HepG2 (cell line): ENCODE results near the gene NOSTRIN. TPM values are rescaled to one million over a fixed set of nuclear protein-coding genes. Genes with fewer than 3 reads are reported as not detected.

Experiments used
- ATAC-seq: fragments of 200-7000 bp; cut with Tn5 transposase; 3 replicates; pipeline ENCODE4 v1.9.1; 2020; ENCODE audit warnings: mild to moderate bottlenecking, moderate library complexity
- BruUV-seq: library from RNA; stranded (reverse); fragments of 400-500 nt; replicated peaks from 2 replicates; lab custom pipeline; 2021; lab: Mats Ljungman, UMichigan
- CTCF ChIA-PET: fragments of 300-600 bp; formaldehyde crosslinking; extraction: SDS; loops from one replicate; lab custom pipeline; 2021; ENCODE audit warnings: low total read pairs, inconsistent platforms, low intra/inter-chr PET ratio; lab: Yijun Ruan, JAX
- POLR2A ChIA-PET: fragments of 350-600 bp; sonication (Branson Sonifier 250); formaldehyde crosslinking; loops from one replicate; lab custom pipeline; 2020; ENCODE audit warnings: antibody characterized with exemption, inconsistent platforms; lab: Yijun Ruan, JAX
- DNase-seq: peaks from one replicate; pipeline ENCODE4 v3.0.0-alpha.2; 2015; ENCODE audit warnings: low spot score
- FAIRE-seq: peaks from 3 replicates; lab custom pipeline; 2011; peaks lifted over from hg19 to GRCh38; lab: Jason Lieb, UNC
- H2AFZ ChIP-seq: one replicate; pipeline ENCODE4 v1.6.1; 2011; ENCODE audit warnings: low read length, inconsistent platforms
- H3K27ac ChIP-seq: fragments of 300-600 bp; 3 replicates; pipeline ENCODE4 v1.8.0; 2011; ENCODE audit warnings: mixed run types, mild to moderate bottlenecking, mixed read lengths, low read length, inconsistent platforms; ENCODE audit not compliant: insufficient read depth; ENCODE audit errors: extremely low read length
- H3K27me3 ChIP-seq, 2 experiments: fragments of 200-600 bp in 1 of 2; 2 replicates in 1 of 2; 3 replicates in 1 of 2; pipeline versions ENCODE4 v1.6.0 to v1.8.0; 2011; ENCODE audit warnings: low read length in 2 of 2, mild to moderate bottlenecking in 2 of 2, moderate library complexity in 2 of 2, inconsistent platforms in 1 of 2; ENCODE audit not compliant: insufficient read depth in 2 of 2, control insufficient read depth in 1 of 2
- H3K36me3 ChIP-seq, 2 experiments: fragments of 200-600 bp in 1 of 2; replicated peaks in 1 of 2; 2 replicates in 1 of 2; 3 replicates in 1 of 2; pipeline versions ENCODE4 v1.5.1 to v1.8.0; 2011; ENCODE audit warnings: low read length in 2 of 2, inconsistent platforms in 1 of 2; ENCODE audit not compliant: insufficient read depth in 2 of 2, control insufficient read depth in 1 of 2
- H3K4me1 ChIP-seq: 2 replicates; pipeline ENCODE4 v1.5.1; 2012; ENCODE audit warnings: low read length, inconsistent platforms; ENCODE audit not compliant: insufficient read depth
- H3K4me2 ChIP-seq: 2 replicates; pipeline ENCODE4 v1.6.0; 2011; ENCODE audit warnings: low read depth, low read length, inconsistent platforms
- H3K4me3 ChIP-seq, 3 experiments: fragments of 200-600 bp in 1 of 3; sonication (generic), shearing (Covaris generic) in 1 of 3; replicated peaks in 1 of 3; 2 replicates each; pipeline ENCODE4 v1.5.1; 2011 to 2016; ENCODE audit warnings: low read length in 3 of 3, inconsistent platforms in 2 of 3, low read depth in 2 of 3, mild to moderate bottlenecking in 2 of 3, control low read depth in 1 of 3, mixed read lengths in 1 of 3; ENCODE audit not compliant: insufficient read depth in 1 of 3
- H3K79me2 ChIP-seq: one replicate; pipeline ENCODE4 v1.6.1; 2011; ENCODE audit warnings: low read length, inconsistent platforms; ENCODE audit not compliant: insufficient read depth
- H3K9ac ChIP-seq: 2 replicates; pipeline ENCODE4 v1.6.0; 2011; ENCODE audit warnings: mild to moderate bottlenecking, low read depth, low read length, inconsistent platforms; ENCODE audit not compliant: insufficient read depth
- H3K9me3 ChIP-seq: 2 replicates; pipeline ENCODE4 v1.5.1; 2012; ENCODE audit warnings: mild to moderate bottlenecking, low read length
- H4K20me1 ChIP-seq: 2 replicates; pipeline ENCODE4 v1.6.0; 2011; ENCODE audit warnings: inconsistent platforms, mild to moderate bottlenecking, low read length, moderate library complexity; ENCODE audit not compliant: insufficient read depth
- E2F2 ChIP-seq: sonication (generic); formaldehyde crosslinking; IDR thresholded peaks from 2 replicates; pipeline ENCODE4 v1.4.0; 2020; ENCODE audit warnings: missing genetic modification reagents, borderline replicate concordance
- FOXO1 ChIP-seq: sonication (generic); formaldehyde crosslinking; IDR thresholded peaks from 2 replicates; pipeline ENCODE4 v1.4.0; 2020; ENCODE audit warnings: missing genetic modification reagents
- KMT2B ChIP-seq: IDR thresholded peaks from 2 replicates; pipeline ENCODE4 v1.6.1; 2016; ENCODE audit warnings: missing genetic modification reagents, missing compliant biosample characterization
- NFKBIZ ChIP-seq: IDR thresholded peaks from 2 replicates; pipeline ENCODE4 v1.6.1; 2018; ENCODE audit warnings: missing genetic modification reagents, missing compliant biosample characterization
- PCBP1 ChIP-seq: fragments of 200-400 bp; formaldehyde crosslinking; IDR thresholded peaks from 2 replicates; pipeline ENCODE4 v1.6.1; 2017; ENCODE audit warnings: mild to moderate bottlenecking, low read depth, low read length, borderline replicate concordance
- PHF20 ChIP-seq: sonication (generic); formaldehyde crosslinking; IDR thresholded peaks from 2 replicates; pipeline ENCODE4 v1.5.0; 2020; ENCODE audit warnings: mild to moderate bottlenecking, missing genetic modification reagents
- PRDM10 ChIP-seq: sonication (generic); formaldehyde crosslinking; IDR thresholded peaks from 2 replicates; pipeline ENCODE4 v1.4.0; 2020; ENCODE audit warnings: low read depth, missing genetic modification reagents
- ZGPAT ChIP-seq: IDR thresholded peaks from 2 replicates; pipeline ENCODE4 v1.6.1; 2016; ENCODE audit warnings: mild to moderate bottlenecking
- ZNF17 ChIP-seq: sonication (generic); formaldehyde crosslinking; IDR thresholded peaks from 2 replicates; pipeline ENCODE4 v1.5.0; 2020; ENCODE audit warnings: mild to moderate bottlenecking, missing genetic modification reagents
- ZNF20 ChIP-seq: sonication (generic); formaldehyde crosslinking; IDR thresholded peaks from 2 replicates; pipeline ENCODE4 v1.4.0; 2020; ENCODE audit warnings: mild to moderate bottlenecking, moderate library complexity, missing genetic modification reagents
- ZNF263 ChIP-seq: sonication (generic); formaldehyde crosslinking; IDR thresholded peaks from 2 replicates; pipeline ENCODE4 v1.4.0; 2020; ENCODE audit warnings: missing genetic modification reagents
- ZNF296 ChIP-seq: sonication (generic); formaldehyde crosslinking; conservative IDR thresholded peaks from 2 replicates; pipeline ENCODE4 v1.5.0; 2020; ENCODE audit warnings: mild to moderate bottlenecking, missing genetic modification reagents
- ZNF432 ChIP-seq: sonication (generic); formaldehyde crosslinking; IDR thresholded peaks from 2 replicates; pipeline ENCODE4 v1.5.0; 2020; ENCODE audit warnings: missing genetic modification reagents, mild to moderate bottlenecking, borderline replicate concordance
- ZNF550 ChIP-seq: sonication (generic); formaldehyde crosslinking; IDR thresholded peaks from 2 replicates; pipeline ENCODE4 v1.4.0; 2020; ENCODE audit warnings: mild to moderate bottlenecking, missing genetic modification reagents, borderline replicate concordance
- WGBS: methylation state at CpG from one replicate; pipeline ENCODE4 v1.1.6; 2017; ENCODE audit warnings: low lambda C conversion rate; 5-methylcytosine and 5-hydroxymethylcytosine counted together
- in situ Hi-C: cut with HindIII; loops from 2 replicates; pipeline ENCODE4 v1.10.0; 2017; ENCODE audit warnings: low pct_unique_long_range_greater_than_20kb; ENCODE audit not compliant: extremely low pct_ligation_motif_present
- intact Hi-C: fragments of 100-400 bp; cut with micrococcal nuclease; formaldehyde crosslinking; loops from one replicate; pipeline ENCODE4 v1.10.0; 2022; ENCODE audit not compliant: unreplicated experiment
- polyA plus RNA-seq, 8 experiments: library from polyadenylated mRNA; depleted of rRNA in 3 of 8; stranded (reverse) in 7 of 8; unstranded in 1 of 8; fragments of >200 nt; fragmentation: Illumina TruSeq in 4 of 8; extraction: Trizol in 4 of 8; gene quantifications; 2 replicates each; pipeline versions ENCODE4 v1.2.1 to v1.2.3, GENCODE V29; 2011 to 2016; ENCODE audit warnings: low read depth in 4 of 8, missing spikeins in 1 of 8, mixed read lengths in 1 of 8; ENCODE audit not compliant: insufficient read depth in 1 of 8
- total RNA-seq, 5 experiments: library from RNA; depleted of rRNA; stranded (reverse); fragments of >200 nt; fragmentation: Illumina TruSeq; extraction: Trizol; gene quantifications; 2 replicates each; pipeline ENCODE4 v1.2.3, GENCODE V29; 2016; ENCODE audit warnings: low read depth in 1 of 5

Gene NOSTRIN
- total and polyA plus RNA-seq, 2 of the 13 experiments (the other 11 are each of a cell fraction or from before 2014, with no cell fraction given), result 0.22 TPM

- DNase-seq (no peak), ATAC-seq (no peak), FAIRE-seq (no peak)
- no peak overlapping the region for H2AFZ ChIP-seq
- no peak overlapping the region for H3K4me3 ChIP-seq
- H3K79me2 ChIP-seq, result no peaks in the 10 kb centered on the region
- H3K27ac ChIP-seq, result no peak overlapping the region
- peaks cover 0 to 1% of the 10 kb centered on the region in 2 experiments; a peak in 2 of 5 replicates for H3K36me3 ChIP-seq
- WGBS, result 97% methylated on average over 1 of the region's 1 CpG
- no peaks in the 10 kb centered on the region for H3K27me3 ChIP-seq
- no peaks in the 10 kb centered on the region for H3K9me3 ChIP-seq
- intact Hi-C loops, result no loop called here
- no peaks in the 10 kb centered on the region for H4K20me1 ChIP-seq
- ChIA-PET POLR2A (no interaction called here), CTCF (no interaction called here)
- H3K4me2 ChIP-seq, result no peak overlapping the region
- BruUV-seq, result no TSS peak
- TF ChIP-seq ZGPAT (CRISPR knock-in tag), result no peak
- no peak for TF ChIP-seq PCBP1
- TF ChIP-seq ZNF550 (CRISPR knock-in tag), result no peak
- no peak for TF ChIP-seq ZNF17 (CRISPR knock-in tag)
- TF ChIP-seq ZNF263, result no peak
- in situ Hi-C loops, result no loop called here
- H3K4me1 ChIP-seq, result peaks cover 33% of the 10 kb centered on the region
- H3K9ac ChIP-seq, result no peak overlapping the region
Observed at GRCh38 chr2:168853471-168853870, 51.0 kb downstream of the NOSTRIN start.

GRCh38 chr2:168854651-168855050 lies 52.2 kb downstream of the NOSTRIN start:
- ChIA-PET POLR2A (no interaction called here), CTCF (no interaction called here)
- H3K79me2 ChIP-seq, result no peaks in the 10 kb centered on the region
- FAIRE-seq (no peak), ATAC-seq (no peak), DNase-seq (no peak)
- no peaks in the 10 kb centered on the region for H3K27me3 ChIP-seq
- intact Hi-C loops, result no loop called here
- H3K4me2 ChIP-seq, result no peak overlapping the region
- H3K9me3 ChIP-seq, result no peaks in the 10 kb centered on the region
- H4K20me1 ChIP-seq, result no peaks in the 10 kb centered on the region
- H3K4me1 ChIP-seq, result peaks cover 29% of the 10 kb centered on the region
- 96% methylated on average over 5 of the region's 5 CpGs for WGBS
- no peak overlapping the region for H2AFZ ChIP-seq
- no TSS peak for BruUV-seq
- H3K4me3 ChIP-seq, result no peak overlapping the region
- H3K27ac ChIP-seq, result no peak overlapping the region
- H3K9ac ChIP-seq, result no peak overlapping the region
- H3K36me3 ChIP-seq, result peaks cover 0 to 1% of the 10 kb centered on the region in 2 experiments; a peak in 2 of 5 replicates
- TF ChIP-seq E2F2 (CRISPR knock-in tag) (no peak), ZNF432 (CRISPR knock-in tag) (no peak), ZNF20 (CRISPR knock-in tag) (no peak), PRDM10 (CRISPR knock-in tag) (no peak), ZNF296 (CRISPR knock-in tag) (no peak), FOXO1 (CRISPR knock-in tag) (no peak), NFKBIZ (no peak), KMT2B (no peak), PHF20 (no peak)
- TF ChIP-seq, all 625 proteins: peak for 0
- in situ Hi-C loops, result no loop called here
